Fibroblast of lung (primary cell): ENCODE measurements around the gene ADI1. TPM values are rescaled to one million over a fixed set of nuclear protein-coding genes. Genes with fewer than 3 reads are reported as not detected.
"Not testable (repeated sequence)": the region's sequence is repeated elsewhere in the genome, so short reads cannot be mapped to it uniquely, and the experiment has no call there.

Source experiments
- DNase-seq, 2 donors: peaks; one replicate each; pipeline versions ENCODE4 v3.0.0 to v3.0.0-alpha.2; 2010; ENCODE audit warnings: low read depth in 2 of 2
- H2AFZ ChIP-seq: 2 replicates; pipeline ENCODE4 v1.5.1; 2012; ENCODE audit warnings: low read length, control low read depth, inconsistent platforms
- H3K27ac ChIP-seq: 2 replicates; pipeline ENCODE4 v1.5.1; 2011; ENCODE audit warnings: low read length, control low read depth; ENCODE audit not compliant: insufficient read depth
- H3K27me3 ChIP-seq: 2 replicates; pipeline ENCODE4 v1.5.1; 2011; ENCODE audit warnings: mild to moderate bottlenecking, low read length; ENCODE audit not compliant: control insufficient read depth, insufficient read depth
- H3K36me3 ChIP-seq: 2 replicates; pipeline ENCODE4 v1.5.1; 2011; ENCODE audit warnings: low read length; ENCODE audit not compliant: control insufficient read depth, insufficient read depth
- H3K4me1 ChIP-seq: 2 replicates; pipeline ENCODE4 v1.5.1; 2011; ENCODE audit warnings: low read length; ENCODE audit not compliant: control insufficient read depth, insufficient read depth; ENCODE audit errors: extremely low read depth
- H3K4me2 ChIP-seq: 2 replicates; pipeline ENCODE4 v1.5.1; 2011; ENCODE audit warnings: low read length, control low read depth; ENCODE audit not compliant: insufficient read depth; ENCODE audit errors: extremely low read depth
- H3K4me3 ChIP-seq, 4 experiments: fragments of 200-600 bp in 1 of 4; sonication (generic) in 1 of 4; replicated peaks in 1 of 4; 2 replicates each; pipeline ENCODE4 v1.5.1; 2011 to 2016; ENCODE audit warnings: low read length in 4 of 4, low read depth in 3 of 4, mild to moderate bottlenecking in 3 of 4, control low read depth in 2 of 4, inconsistent platforms in 1 of 4, mixed read lengths in 1 of 4; ENCODE audit not compliant: insufficient read depth in 1 of 4; ENCODE audit errors: control extremely low read depth in 1 of 4
- H3K79me2 ChIP-seq: 2 replicates; pipeline ENCODE4 v1.5.1; 2012; ENCODE audit warnings: mild to moderate bottlenecking, low read length, inconsistent platforms; ENCODE audit not compliant: control insufficient read depth, insufficient read depth
- H3K9ac ChIP-seq: 2 replicates; pipeline ENCODE4 v1.5.1; 2011; ENCODE audit warnings: mild to moderate bottlenecking, low read length, control low read depth; ENCODE audit not compliant: insufficient read depth
- H3K9me3 ChIP-seq: 2 replicates; pipeline ENCODE4 v1.5.1; 2012; ENCODE audit warnings: low read depth, low read length; ENCODE audit not compliant: control insufficient read depth, insufficient read depth
- H4K20me1 ChIP-seq: 2 replicates; pipeline ENCODE4 v1.5.1; 2011; ENCODE audit warnings: low read length; ENCODE audit not compliant: control insufficient read depth, insufficient read depth; ENCODE audit errors: extremely low read depth
- EZH2 ChIP-seq: IDR thresholded peaks from 2 replicates; pipeline ENCODE4 v1.5.1; 2012; ENCODE audit warnings: low read length, control low read depth, mild to moderate bottlenecking; ENCODE audit errors: missing control alignments
- polyA plus RNA-seq, 2 donors: library from polyadenylated mRNA; depleted of rRNA in 1 of 2; stranded (reverse) in 1 of 2; unstranded in 1 of 2; fragments of >200 nt; gene quantifications; 2 replicates each; pipeline ENCODE4 v1.2.1, GENCODE V29; 2011 to 2012; ENCODE audit warnings: missing spikeins in 1 of 2
- total RNA-seq: library from RNA; depleted of rRNA; stranded (reverse); fragments of >200 nt; gene quantifications from 2 replicates; pipeline ENCODE4 v1.2.1, GENCODE V29; 2014
- TF ChIP-seq, protein P1 (sequence below), 2 donors: IDR thresholded peaks in 1 of 2; conservative IDR thresholded peaks in 1 of 2; 1 replicate in 1 of 2; 2 replicates in 1 of 2; pipeline ENCODE4 v1.5.1; 2011 to 2012; ENCODE audit warnings: low read length in 2 of 2, control low read depth in 1 of 2, inconsistent platforms in 1 of 2, low read depth in 1 of 2, mild to moderate bottlenecking in 1 of 2

The ADI1 gene
- total and polyA plus RNA-seq, 2 donors (not counting 1 experiment from before 2014, with no cell fraction given) = 41.9 to 69.3 TPM

GRCh38 chr2:3500326-3500899 is 18.9 kb downstream of the ADI1 start:
- Histone ChIP-seq H3K79me2 (no peaks in the 10 kb centered on the region), H3K4me3 (no peak overlapping the region), H3K9ac (no peak overlapping the region), H3K4me2 (no peak overlapping the region), H3K4me1 (no peaks in the 10 kb centered on the region), H3K27me3 (no peaks in the 10 kb centered on the region), H3K36me3 (peaks cover 11% of the 10 kb centered on the region), H4K20me1 (no peaks in the 10 kb centered on the region), H2AFZ (no peak overlapping the region), H3K9me3 (no peaks in the 10 kb centered on the region), H3K27ac (no peak overlapping the region)
- TF ChIP-seq EZH2 = no peak
- TF ChIP-seq, protein P1, sequence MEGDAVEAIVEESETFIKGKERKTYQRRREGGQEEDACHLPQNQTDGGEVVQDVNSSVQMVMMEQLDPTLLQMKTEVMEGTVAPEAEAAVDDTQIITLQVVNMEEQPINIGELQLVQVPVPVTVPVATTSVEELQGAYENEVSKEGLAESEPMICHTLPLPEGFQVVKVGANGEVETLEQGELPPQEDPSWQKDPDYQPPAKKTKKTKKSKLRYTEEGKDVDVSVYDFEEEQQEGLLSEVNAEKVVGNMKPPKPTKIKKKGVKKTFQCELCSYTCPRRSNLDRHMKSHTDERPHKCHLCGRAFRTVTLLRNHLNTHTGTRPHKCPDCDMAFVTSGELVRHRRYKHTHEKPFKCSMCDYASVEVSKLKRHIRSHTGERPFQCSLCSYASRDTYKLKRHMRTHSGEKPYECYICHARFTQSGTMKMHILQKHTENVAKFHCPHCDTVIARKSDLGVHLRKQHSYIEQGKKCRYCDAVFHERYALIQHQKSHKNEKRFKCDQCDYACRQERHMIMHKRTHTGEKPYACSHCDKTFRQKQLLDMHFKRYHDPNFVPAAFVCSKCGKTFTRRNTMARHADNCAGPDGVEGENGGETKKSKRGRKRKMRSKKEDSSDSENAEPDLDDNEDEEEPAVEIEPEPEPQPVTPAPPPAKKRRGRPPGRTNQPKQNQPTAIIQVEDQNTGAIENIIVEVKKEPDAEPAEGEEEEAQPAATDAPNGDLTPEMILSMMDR (conservative IDR thresholded peaks at IDR 0.05 in 1 of 2, IDR thresholded peaks at IDR 0.05 in 1 of 2; ENCODE audit: low read depth in 1 of 2, low read length in 2 of 2) = no peak
- no peak for DNase-seq

DNA sequence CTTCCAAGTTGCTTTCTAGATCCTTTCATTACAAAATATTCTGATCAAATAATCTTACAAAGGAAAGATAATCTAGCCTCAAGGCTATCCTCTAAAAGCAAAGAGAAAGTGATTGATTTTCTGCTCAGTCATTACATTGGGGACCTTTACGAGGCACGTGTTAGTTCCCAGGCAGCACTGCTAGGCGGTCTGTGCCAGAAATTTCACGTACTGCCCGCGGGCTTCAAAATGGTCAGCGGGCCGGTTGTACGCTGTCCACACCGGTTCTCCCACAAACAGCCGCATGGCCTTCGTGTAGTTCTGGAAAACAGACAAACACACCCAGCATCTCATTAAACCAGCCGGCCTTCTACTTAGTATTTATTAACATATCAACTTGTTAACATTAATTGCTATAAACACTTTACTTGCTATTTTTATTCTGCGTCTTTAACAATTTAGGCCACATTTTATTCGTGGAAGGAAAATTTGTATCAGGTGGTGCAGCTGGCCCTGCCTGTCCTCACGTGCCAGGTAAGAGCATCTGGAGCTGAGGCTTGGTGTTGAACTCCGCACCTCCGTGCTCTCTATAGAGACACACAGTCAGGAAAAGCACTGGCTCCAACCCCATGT is 20.4 kb downstream of the ADI1 start:
- Histone ChIP-seq H3K9me3 (no peaks in the 10 kb centered on the region), H3K4me1 (no peaks in the 10 kb centered on the region), H3K4me3 (no peak overlapping the region), H3K36me3 (peaks cover 11% of the 10 kb centered on the region), H3K79me2 (no peaks in the 10 kb centered on the region), H3K27me3 (no peaks in the 10 kb centered on the region), H3K27ac (no peak overlapping the region), H4K20me1 (no peaks in the 10 kb centered on the region), H3K9ac (no peak overlapping the region), H3K4me2 (no peak overlapping the region), H2AFZ (no peak overlapping the region)
- no peak for DNase-seq
- TF ChIP-seq, protein P1 (conservative IDR thresholded peaks at IDR 0.05 in 1 of 2, IDR thresholded peaks at IDR 0.05 in 1 of 2; ENCODE audit: low read depth in 1 of 2, low read length in 2 of 2) = no peak
- no peak for TF ChIP-seq EZH2

DNA sequence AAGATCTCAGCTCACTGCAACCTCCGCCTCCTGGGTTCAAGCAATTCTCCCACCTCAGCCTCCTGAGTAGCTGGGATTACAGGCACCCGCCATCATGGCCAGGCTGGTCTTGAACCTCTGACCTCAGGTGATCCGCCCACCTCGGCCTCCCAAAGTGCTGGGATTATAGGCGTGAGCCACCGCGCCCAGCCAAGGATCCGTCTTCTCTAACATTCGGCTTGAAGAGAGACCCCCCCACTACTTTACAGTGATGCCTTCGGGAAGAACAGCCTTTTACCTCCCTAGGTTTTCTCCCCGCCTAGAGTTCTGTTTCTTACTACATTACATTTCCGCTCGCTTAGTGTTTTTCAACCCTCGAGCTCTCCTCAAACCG is 22.6 kb downstream of the ADI1 start:
- not testable (repeated sequence) for H4K20me1 ChIP-seq, H3K27ac ChIP-seq, H2AFZ ChIP-seq, H3K4me2 ChIP-seq, H3K79me2 ChIP-seq, H3K4me3 ChIP-seq, H3K27me3 ChIP-seq, H3K4me1 ChIP-seq, H3K9ac ChIP-seq, H3K9me3 ChIP-seq, DNase-seq
- H3K36me3 ChIP-seq = peaks cover 11% of the 10 kb centered on the region
